WI38 (cell line): ENCODE results near the gene CTSG.

Source experiments
- H3K4me3 ChIP-seq: 2 replicates; pipeline ENCODE4 v1.5.1; 2011; ENCODE audit warnings: low read depth, mild to moderate bottlenecking, control low read depth, low read length
- CTCF ChIP-seq: IDR thresholded peaks from 2 replicates; pipeline ENCODE4 v1.5.1; 2012; ENCODE audit warnings: low read depth, mild to moderate bottlenecking, control low read depth, low read length

Gene CTSG

GRCh38 chr14:24576182-24576581 lies at the start of gene CTSG:
CTSG (minus strand) TSS chr14:24576250; CDS start chr14:24576223, 27 bp downstream.
- H3K4me3 ChIP-seq, result no peak within 1 kb of the TSS
- TF ChIP-seq CTCF, result no peak

- no peak overlapping the region for H3K4me3 ChIP-seq
- TF ChIP-seq CTCF, result no peak
These were observed 37.7 kb upstream of the CTSG start for GRCh38 chr14:24613747-24614146.

- no peak overlapping the region for H3K4me3 ChIP-seq
- no peak for TF ChIP-seq CTCF
These were observed 37.2 kb upstream of the CTSG start for GRCh38 chr14:24613241-24613640.

- no peak overlapping the region for H3K4me3 ChIP-seq
- no peak for TF ChIP-seq CTCF
These were observed 36.1 kb upstream of the CTSG start for GRCh38 chr14:24612196-24612595.

- H3K4me3 ChIP-seq, result no peak within 1 kb of the TSS
- no peak for TF ChIP-seq CTCF
These were observed 33.8 kb upstream of the CTSG start, which contains the start of gene GZMH for GRCh38 chr14:24609655-24610344. GZMH (minus strand) TSS chr14:24609685; CDS start chr14:24609613, 72 bp downstream.

GRCh38 chr14:24607635-24608514 lies 31.8 kb upstream of the CTSG start:
- no peak overlapping the region for H3K4me3 ChIP-seq
- TF ChIP-seq CTCF, result no peak

- H3K4me3 ChIP-seq, result no peak overlapping the region
- no peak for TF ChIP-seq CTCF
These were observed 31.0 kb upstream of the CTSG start for GRCh38 chr14:24607081-24607480.
